ENCODE results near the gene TTLL9.

The TTLL9 gene

DNA sequence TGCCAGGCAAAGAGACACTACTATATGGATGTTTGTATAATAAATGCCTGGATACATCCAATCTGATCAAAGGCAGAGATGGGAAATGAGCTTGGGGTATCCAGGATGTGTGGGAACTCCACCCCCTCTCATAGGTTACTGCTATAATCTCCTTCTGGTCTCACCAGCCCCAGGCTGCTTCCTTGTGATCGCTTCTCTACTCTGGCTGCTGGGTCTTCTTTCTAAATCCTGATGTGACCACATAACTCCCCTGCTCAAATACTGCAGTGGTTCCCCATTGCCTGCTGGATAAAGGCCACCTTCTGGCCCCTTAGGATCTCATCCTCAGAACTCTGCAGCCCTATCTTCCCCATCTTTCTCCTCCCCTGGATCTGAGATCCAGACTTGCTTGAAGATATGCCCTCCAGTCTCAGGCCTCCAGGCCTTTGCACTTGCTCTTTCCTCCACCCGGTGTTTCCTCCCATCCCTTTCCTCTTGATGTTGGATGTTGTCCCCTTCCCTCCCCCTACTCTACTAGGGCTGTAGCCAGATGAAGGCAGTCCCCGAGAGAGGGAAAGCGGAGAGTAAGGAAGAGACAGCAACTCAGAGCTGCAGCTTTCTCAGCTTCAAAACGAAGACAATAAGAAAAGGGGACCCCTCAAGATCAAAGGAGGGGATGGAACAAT is 96.7 kb downstream of the TTLL9 start:
- TF ChIP-seq PAX5 (IDR thresholded peaks at IDR 0.05; ENCODE audit: insufficient read depth, low read length, severe bottlenecking), result no peak
- no peak for TF ChIP-seq POLR2A (IDR thresholded peaks at IDR 0.05; ENCODE audit: low read depth, low read length)
- no peak for TF ChIP-seq POLR2AphosphoS5 (IDR thresholded peaks at IDR 0.05; ENCODE audit: low read depth, low read length)
- no peak for TF ChIP-seq TAF1 (IDR thresholded peaks at IDR 0.05; ENCODE audit: low read depth, low read length)
- TF ChIP-seq POU2F2 (IDR thresholded peaks at IDR 0.05; ENCODE audit: low read depth, low read length), result no peak
- TF ChIP-seq SPI1 (IDR thresholded peaks at IDR 0.05; ENCODE audit: low read depth, low read length), result no peak
- DNase-seq (ENCODE audit: insufficient read length, low spot score) (no peak), FAIRE-seq (no peak)

DNA sequence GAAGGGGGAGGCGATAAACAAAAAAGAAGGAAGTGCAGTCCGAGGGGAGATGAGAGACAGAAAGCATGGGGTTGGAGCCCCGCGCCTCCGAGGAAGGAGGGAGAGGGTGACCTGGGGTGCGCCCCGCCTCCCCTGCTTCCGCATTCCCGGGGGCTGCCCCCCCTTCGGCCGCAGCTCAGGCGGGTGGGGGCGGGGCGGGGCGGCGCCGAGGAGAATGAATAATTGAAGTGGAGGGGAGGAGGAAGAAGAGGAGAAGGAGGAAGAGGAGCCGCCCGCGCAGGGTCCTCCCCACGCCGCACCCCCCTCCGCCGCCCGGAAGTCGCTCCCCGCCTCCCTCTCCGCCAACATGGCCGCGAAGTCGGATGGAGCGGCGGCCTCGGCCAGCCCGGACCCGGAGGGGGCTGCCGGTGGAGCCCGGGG is 97.4 kb downstream of the TTLL9 start, which contains the start of gene XKR7:
Gene XKR7, plus strand, starts transcription at position 322 of the 420 bp plus-strand sequence. Its CDS starts 25 bp downstream, at position 347.
- DNase-seq (ENCODE audit: insufficient read length, low spot score), result peak; percentile 39
- no peak for TF ChIP-seq POLR2A (IDR thresholded peaks at IDR 0.05; ENCODE audit: low read depth, low read length)
- no peak for TF ChIP-seq TAF1 (IDR thresholded peaks at IDR 0.05; ENCODE audit: low read depth, low read length)
- no peak for TF ChIP-seq PAX5 (IDR thresholded peaks at IDR 0.05; ENCODE audit: insufficient read depth, low read length, severe bottlenecking)
- no peak for TF ChIP-seq POU2F2 (IDR thresholded peaks at IDR 0.05; ENCODE audit: low read depth, low read length)
- TF ChIP-seq SPI1 (IDR thresholded peaks at IDR 0.05; ENCODE audit: low read depth, low read length), result peak; percentile 20; the same call in 1 of the 2 replicates
- FAIRE-seq, result no peak

DNA sequence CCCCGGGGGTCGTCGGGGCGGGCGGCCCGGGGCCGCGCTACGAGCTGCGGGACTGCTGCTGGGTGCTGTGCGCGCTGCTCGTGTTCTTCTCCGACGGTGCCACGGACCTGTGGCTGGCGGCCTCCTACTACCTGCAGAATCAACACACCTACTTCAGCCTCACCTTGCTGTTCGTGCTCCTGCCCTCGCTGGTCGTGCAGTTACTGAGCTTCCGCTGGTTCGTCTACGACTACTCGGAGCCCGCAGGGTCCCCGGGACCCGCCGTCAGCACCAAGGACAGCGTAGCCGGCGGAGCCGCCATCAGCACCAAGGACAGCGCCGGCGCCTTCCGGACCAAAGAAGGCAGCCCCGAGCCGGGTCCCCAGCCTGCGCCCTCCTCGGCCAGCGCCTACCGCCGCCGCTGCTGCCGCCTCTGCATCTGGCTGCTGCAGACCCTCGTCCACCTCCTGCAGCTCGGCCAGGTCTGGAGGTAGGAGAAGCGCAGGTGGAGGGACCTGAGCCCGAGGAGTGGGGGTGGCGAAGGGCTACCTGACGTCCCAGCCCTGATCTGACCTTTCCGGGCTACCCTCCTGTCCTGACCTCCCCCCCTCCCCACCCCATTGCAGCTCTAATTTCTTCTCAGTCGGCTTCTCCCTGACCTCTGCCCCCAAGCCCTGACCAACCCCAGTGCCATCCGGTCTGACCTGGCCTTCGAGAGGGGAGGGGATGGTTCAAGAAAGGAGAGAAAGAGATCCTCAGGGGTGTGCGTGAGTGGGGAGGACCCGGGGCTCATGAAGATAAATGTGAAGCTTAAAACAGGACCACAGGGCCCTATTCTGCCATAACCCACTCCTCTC is 98.1 kb downstream of the TTLL9 start:
- no peak for TF ChIP-seq TAF1 (IDR thresholded peaks at IDR 0.05; ENCODE audit: low read depth, low read length)
- FAIRE-seq (peak; percentile 50), DNase-seq (ENCODE audit: insufficient read length, low spot score) (peak; percentile 93)

DNA sequence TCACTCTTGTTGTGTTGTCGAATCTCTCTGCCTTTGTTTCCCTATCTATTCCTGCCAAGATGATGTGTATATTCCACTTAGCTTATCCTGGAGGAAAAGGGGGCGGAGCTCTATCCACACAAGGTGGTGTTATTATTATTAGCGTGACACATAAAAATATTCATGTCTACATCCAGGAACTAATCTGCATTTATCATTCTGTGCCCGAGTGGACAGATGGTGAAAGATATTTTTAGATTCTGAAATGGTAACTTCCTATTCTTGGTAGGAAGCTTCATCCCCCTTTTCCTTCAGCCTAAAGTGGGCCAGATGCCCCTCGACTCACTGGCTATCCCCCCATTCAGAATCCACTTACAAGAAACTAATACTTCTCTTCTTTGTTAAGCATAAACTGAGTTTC is 99.6 kb downstream of the TTLL9 start:
- no peak for DNase-seq (ENCODE audit: insufficient read length, low spot score)
- no peak for FAIRE-seq
- TF ChIP-seq TAF1 (IDR thresholded peaks at IDR 0.05; ENCODE audit: low read depth, low read length) (no peak), POU2F2 (IDR thresholded peaks at IDR 0.05; ENCODE audit: low read depth, low read length) (no peak), SPI1 (IDR thresholded peaks at IDR 0.05; ENCODE audit: low read depth, low read length) (no peak), PAX5 (IDR thresholded peaks at IDR 0.05; ENCODE audit: insufficient read depth, low read length, severe bottlenecking) (no peak), POLR2AphosphoS5 (IDR thresholded peaks at IDR 0.05; ENCODE audit: low read depth, low read length) (no peak), POLR2A (IDR thresholded peaks at IDR 0.05; ENCODE audit: low read depth, low read length) (no peak)

DNA sequence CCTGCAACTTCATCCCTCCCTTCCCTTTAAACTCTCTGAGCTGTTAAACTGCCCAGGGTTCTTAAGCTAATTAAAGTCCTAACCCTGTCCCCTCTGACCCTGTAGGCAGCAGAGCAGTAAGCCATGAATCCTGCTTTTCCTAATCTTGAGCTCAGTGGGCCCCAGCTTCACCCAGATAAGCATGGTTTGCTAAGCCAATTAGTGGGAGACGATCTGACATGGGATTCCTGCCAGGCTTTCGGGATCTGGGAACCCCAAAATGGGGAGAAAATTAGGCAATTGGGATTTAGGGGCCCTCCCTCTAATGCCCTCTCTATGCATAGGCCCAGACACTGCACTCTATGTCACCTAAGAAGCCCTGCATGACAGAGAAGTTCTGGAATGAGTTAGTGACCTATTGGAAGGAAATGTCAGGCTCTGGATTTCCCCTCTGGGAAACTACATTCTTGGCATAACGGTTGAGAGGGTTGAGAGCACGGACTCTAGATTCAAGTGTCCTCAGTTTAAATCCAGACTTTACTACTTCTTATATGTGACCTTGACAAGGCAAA is 102.1 kb downstream of the TTLL9 start:
- TF ChIP-seq POU2F2 (IDR thresholded peaks at IDR 0.05; ENCODE audit: low read depth, low read length) (no peak), PAX5 (IDR thresholded peaks at IDR 0.05; ENCODE audit: insufficient read depth, low read length, severe bottlenecking) (no peak), POLR2A (IDR thresholded peaks at IDR 0.05; ENCODE audit: low read depth, low read length) (no peak), TAF1 (IDR thresholded peaks at IDR 0.05; ENCODE audit: low read depth, low read length) (no peak), POLR2AphosphoS5 (IDR thresholded peaks at IDR 0.05; ENCODE audit: low read depth, low read length) (no peak), SPI1 (IDR thresholded peaks at IDR 0.05; ENCODE audit: low read depth, low read length) (no peak)
- DNase-seq (ENCODE audit: insufficient read length, low spot score) (no peak), FAIRE-seq (no peak)

DNA sequence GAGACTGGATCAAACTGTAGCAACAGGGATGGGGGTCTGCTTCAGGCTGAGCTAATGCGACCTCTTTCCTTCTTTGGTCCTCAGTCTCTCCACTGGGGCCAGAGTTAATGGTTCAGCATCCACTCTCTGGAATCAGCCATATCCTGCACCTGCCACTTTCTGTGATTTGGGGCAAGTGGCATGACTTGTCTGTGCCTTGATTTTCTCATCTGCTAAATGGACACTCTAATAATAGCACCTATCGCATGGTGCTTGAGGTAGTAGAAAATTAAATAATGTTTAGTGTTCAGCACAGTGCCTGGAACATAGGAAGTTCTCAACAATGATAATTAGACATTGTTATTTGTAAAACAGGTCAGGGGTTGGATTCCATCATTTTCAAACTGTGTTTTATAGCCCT is 103.9 kb downstream of the TTLL9 start:
- FAIRE-seq, result no peak
- no peak for DNase-seq (ENCODE audit: insufficient read length, low spot score)
- TF ChIP-seq PAX5 (IDR thresholded peaks at IDR 0.05; ENCODE audit: insufficient read depth, low read length, severe bottlenecking), result no peak

DNA sequence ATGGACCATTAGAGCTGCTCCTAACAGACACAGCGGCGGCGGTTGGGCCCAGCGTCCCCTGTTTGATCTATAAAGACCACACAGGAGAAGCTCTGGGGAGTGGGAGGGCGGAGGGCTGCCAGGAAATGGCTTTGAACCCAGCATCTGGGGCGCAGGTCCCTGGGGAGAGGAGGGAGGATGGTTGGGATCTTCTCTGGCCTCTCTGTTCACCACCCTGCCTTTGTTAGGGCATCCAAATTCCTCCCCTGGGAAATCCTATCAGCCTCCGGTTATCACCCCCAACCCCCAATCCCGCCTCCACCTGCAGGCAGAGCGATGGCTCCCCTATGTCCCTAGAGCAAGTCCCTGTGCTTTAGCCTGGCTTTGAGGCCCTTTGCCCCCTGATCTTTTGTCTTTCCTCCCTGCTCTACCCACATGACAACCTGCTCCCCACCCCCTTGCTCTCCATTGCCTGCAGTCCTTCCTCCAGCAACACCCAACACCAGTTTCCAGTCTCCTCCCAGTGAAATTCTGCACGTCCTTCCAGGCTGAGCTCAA is 104.6 kb downstream of the TTLL9 start:
- TF ChIP-seq SPI1 (IDR thresholded peaks at IDR 0.05; ENCODE audit: low read depth, low read length), result no peak
- no peak for TF ChIP-seq PAX5 (IDR thresholded peaks at IDR 0.05; ENCODE audit: insufficient read depth, low read length, severe bottlenecking)
- TF ChIP-seq POLR2AphosphoS5 (IDR thresholded peaks at IDR 0.05; ENCODE audit: low read depth, low read length), result no peak
- TF ChIP-seq POLR2A (IDR thresholded peaks at IDR 0.05; ENCODE audit: low read depth, low read length), result no peak
- no peak for FAIRE-seq
- no peak for DNase-seq (ENCODE audit: insufficient read length, low spot score)

DNA sequence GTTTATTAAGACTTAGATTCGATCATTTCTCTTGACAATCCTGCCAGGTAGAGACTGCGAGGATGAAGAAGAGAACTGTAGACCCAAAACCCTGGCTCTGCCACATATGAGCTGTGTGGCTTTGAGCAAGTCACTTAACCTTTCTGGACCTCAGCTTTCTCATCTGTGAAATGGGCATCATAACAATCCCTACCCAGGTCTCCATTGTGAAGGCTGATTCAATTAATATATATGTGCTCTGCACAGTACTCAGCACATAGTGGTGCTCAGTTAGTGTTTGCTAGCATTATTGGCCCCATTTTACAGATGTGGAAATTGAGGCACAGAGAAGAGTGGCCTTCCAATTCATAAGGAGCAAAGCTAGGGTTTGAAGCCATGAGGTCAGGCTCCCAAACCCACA is 105.4 kb downstream of the TTLL9 start:
- FAIRE-seq (no peak), DNase-seq (ENCODE audit: insufficient read length, low spot score) (no peak)
- TF ChIP-seq POLR2A (IDR thresholded peaks at IDR 0.05; ENCODE audit: low read depth, low read length) (no peak), POU2F2 (IDR thresholded peaks at IDR 0.05; ENCODE audit: low read depth, low read length) (no peak), SPI1 (IDR thresholded peaks at IDR 0.05; ENCODE audit: low read depth, low read length) (no peak), POLR2AphosphoS5 (IDR thresholded peaks at IDR 0.05; ENCODE audit: low read depth, low read length) (no peak), TAF1 (IDR thresholded peaks at IDR 0.05; ENCODE audit: low read depth, low read length) (no peak), PAX5 (IDR thresholded peaks at IDR 0.05; ENCODE audit: insufficient read depth, low read length, severe bottlenecking) (no peak)

DNA sequence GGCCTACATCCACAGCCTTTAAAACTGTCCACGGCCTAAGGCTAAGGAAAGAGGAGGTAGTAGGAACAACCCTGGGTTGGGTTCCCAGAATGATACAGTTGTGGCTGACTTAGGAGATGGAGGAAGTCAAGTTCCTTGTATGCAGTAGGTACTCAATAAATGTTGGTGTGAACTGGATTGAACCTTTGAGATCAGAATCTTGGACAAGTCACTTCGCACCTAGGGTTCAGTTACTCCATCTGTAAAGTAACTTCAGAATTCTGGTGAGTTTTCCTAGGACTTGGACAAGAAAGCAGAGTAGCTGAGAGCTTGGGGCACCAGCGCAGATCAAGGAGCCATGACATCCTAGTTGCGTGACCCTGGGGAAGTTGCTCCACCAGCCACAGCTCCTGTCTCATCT is 106.6 kb downstream of the TTLL9 start:
- TF ChIP-seq SPI1 (IDR thresholded peaks at IDR 0.05; ENCODE audit: low read depth, low read length) (no peak), POLR2AphosphoS5 (IDR thresholded peaks at IDR 0.05; ENCODE audit: low read depth, low read length) (no peak), POU2F2 (IDR thresholded peaks at IDR 0.05; ENCODE audit: low read depth, low read length) (no peak), PAX5 (IDR thresholded peaks at IDR 0.05; ENCODE audit: insufficient read depth, low read length, severe bottlenecking) (no peak), TAF1 (IDR thresholded peaks at IDR 0.05; ENCODE audit: low read depth, low read length) (no peak), POLR2A (IDR thresholded peaks at IDR 0.05; ENCODE audit: low read depth, low read length) (no peak)
- DNase-seq (ENCODE audit: insufficient read length, low spot score) (no peak), FAIRE-seq (no peak)
